CD14-positive monocyte (primary cell): ENCODE measurements around the gene SLFN12L. TPM values are rescaled to one million over a fixed set of nuclear protein-coding genes. Genes with fewer than 3 reads are reported as not detected.
A peak's percentile ranks its signal among the peaks of the same experiment; 100 is the strongest.

Source experiments
- DNase-seq, 3 donors: peaks; one replicate each; pipeline ENCODE4 v3.0.0-alpha.2; 2011 to 2022
- H2AFZ ChIP-seq: 2 replicates; pipeline ENCODE4 v1.6.0; 2012; ENCODE audit warnings: mild to moderate bottlenecking, low read depth, low read length, inconsistent platforms; ENCODE audit not compliant: insufficient read depth, poor library complexity, severe bottlenecking
- H3K27ac ChIP-seq, 2 donors: 1 replicate in 1 of 2; 2 replicates in 1 of 2; pipeline ENCODE4 v1.5.1; 2012 to 2013; ENCODE audit warnings: low read length in 2 of 2, control low read depth in 1 of 2, inconsistent platforms in 1 of 2, low read depth in 1 of 2, mild to moderate bottlenecking in 1 of 2
- H3K27me3 ChIP-seq, 2 donors: one replicate each; pipeline versions ENCODE4 v1.6.0 to v1.6.1; 2011 to 2013; ENCODE audit warnings: low read length in 2 of 2; ENCODE audit not compliant: control insufficient read depth in 2 of 2, insufficient read depth in 2 of 2
- H3K36me3 ChIP-seq, 2 donors: replicated peaks in 1 of 2; 1 replicate in 1 of 2; 2 replicates in 1 of 2; pipeline versions ENCODE4 v1.5.1 to v1.6.1; 2012 to 2013; ENCODE audit warnings: low read length in 2 of 2, control low read depth in 1 of 2, inconsistent platforms in 1 of 2, mild to moderate bottlenecking in 1 of 2; ENCODE audit not compliant: insufficient read depth in 2 of 2, control insufficient read depth in 1 of 2
- H3K4me1 ChIP-seq, 2 donors: 1 replicate in 1 of 2; 2 replicates in 1 of 2; pipeline versions ENCODE4 v1.5.1 to v1.6.1; 2012 to 2013; ENCODE audit warnings: low read length in 2 of 2, control low read depth in 1 of 2, inconsistent platforms in 1 of 2, mild to moderate bottlenecking in 1 of 2, moderate library complexity in 1 of 2; ENCODE audit not compliant: insufficient read depth in 2 of 2, control insufficient read depth in 1 of 2
- H3K4me2 ChIP-seq: replicated peaks from 2 replicates; pipeline ENCODE3; 2012; ENCODE audit warnings: low read length, moderate library complexity, mild to moderate bottlenecking; ENCODE audit not compliant: poor library complexity, severe bottlenecking; ENCODE audit errors: extremely low read depth
- H3K4me3 ChIP-seq, 3 experiments: fragments of 200-600 bp in 1 of 3; sonication (generic) in 1 of 3; replicated peaks in 1 of 3; 1 replicate in 2 of 3; 2 replicates in 1 of 3; pipeline ENCODE4 v1.5.1; 2011 to 2013; ENCODE audit warnings: low read length in 3 of 3, mild to moderate bottlenecking in 3 of 3, control low read depth in 2 of 3, low read depth in 2 of 3, inconsistent platforms in 1 of 3, moderate library complexity in 1 of 3
- H3K79me2 ChIP-seq: 2 replicates; pipeline ENCODE4 v1.6.0; 2012; ENCODE audit warnings: mild to moderate bottlenecking, control low read depth, inconsistent platforms, low read length, moderate library complexity; ENCODE audit not compliant: insufficient read depth
- H3K9ac ChIP-seq: 2 replicates; pipeline ENCODE4 v1.6.0; 2017; ENCODE audit warnings: low read length, mild to moderate bottlenecking; ENCODE audit not compliant: insufficient read depth, poor library complexity, severe bottlenecking
- H3K9me3 ChIP-seq, 2 donors: replicated peaks in 1 of 2; 1 replicate in 1 of 2; 2 replicates in 1 of 2; pipeline versions ENCODE4 v1.5.1 to v1.6.1; 2012 to 2013; ENCODE audit warnings: low read length in 2 of 2, control low read depth in 1 of 2; ENCODE audit not compliant: control insufficient read depth in 1 of 2, insufficient read depth in 1 of 2
- H4K20me1 ChIP-seq: 2 replicates; pipeline ENCODE4 v1.6.0; 2012; ENCODE audit warnings: mild to moderate bottlenecking, low read length, control low read depth, moderate library complexity; ENCODE audit not compliant: insufficient read depth
- H3K27ac Mint-ChIP-seq, 7 donors: one replicate each; pipeline ENCODE4 v1.8.0; 2020; ENCODE audit warnings: mild to moderate bottlenecking in 7 of 7, mixed read lengths in 7 of 7, moderate library complexity in 6 of 7, inconsistent platforms in 2 of 7
- H3K27me3 Mint-ChIP-seq, 3 donors: one replicate each; pipeline ENCODE4 v1.8.0; 2021 to 2022; ENCODE audit warnings: low read depth in 3 of 3, mild to moderate bottlenecking in 3 of 3, mixed read lengths in 3 of 3, moderate library complexity in 3 of 3, inconsistent platforms in 1 of 3
- H3K36me3 Mint-ChIP-seq, 2 donors: one replicate each; pipeline ENCODE4 v1.8.0; 2020; ENCODE audit warnings: mixed read lengths in 2 of 2, inconsistent platforms in 1 of 2, mild to moderate bottlenecking in 1 of 2
- H3K4me1 Mint-ChIP-seq: one replicate; pipeline ENCODE4 v1.8.0; 2020; ENCODE audit warnings: mild to moderate bottlenecking, mixed read lengths
- H3K4me3 Mint-ChIP-seq, 2 donors: one replicate each; pipeline ENCODE4 v1.8.0; 2020; ENCODE audit warnings: mild to moderate bottlenecking in 2 of 2, mixed read lengths in 2 of 2, moderate library complexity in 1 of 2
- H3K9me3 Mint-ChIP-seq, 7 donors: one replicate each; pipeline ENCODE4 v1.8.0; 2020 to 2022; ENCODE audit warnings: mixed read lengths in 7 of 7, mild to moderate bottlenecking in 6 of 7, moderate library complexity in 6 of 7, inconsistent platforms in 2 of 7
- CTCF ChIP-seq: fragments of 200-600 bp; IDR thresholded peaks from one replicate; pipeline ENCODE4 v1.8.0; 2022; ENCODE audit warnings: antibody characterized with exemption, mild to moderate bottlenecking
- WGBS: methylation state at CpG from one replicate; pipeline ENCODE4 v1.1.5; 2013; ENCODE audit warnings: missing lambda C conversion rate; ENCODE audit not compliant: insufficient coverage; 5-methylcytosine and 5-hydroxymethylcytosine counted together
- intact Hi-C, 2 donors: fragments of 100-400 bp; cut with micrococcal nuclease; formaldehyde crosslinking; loops; one replicate each; pipeline versions ENCODE4 v1.15.0 to v1.15.1; 2023
- polyA plus RNA-seq, 3 donors: library from polyadenylated mRNA; depleted of rRNA in 1 of 3; unstranded in 2 of 3; stranded (reverse) in 1 of 3; fragments of 300-500 nt in 2 of 3; fragments of >200 nt in 1 of 3; fragmentation: Illumina TruSeq in 2 of 3; gene quantifications; 1 replicate in 2 of 3; 2 replicates in 1 of 3; pipeline ENCODE4 v1.2.3, GENCODE V29; 2012 to 2021

Gene SLFN12L
- polyA plus RNA-seq, 3 donors, result 0.14 to 0.25 (median 0.24) TPM

- H3K4me1 ChIP-seq, result peaks cover 16 to 17% of the 10 kb centered on the region in 2 donors
- no CpG with 5 or more reads among the region's 1 CpG for WGBS
- H3K9ac ChIP-seq, result no peak overlapping the region
- Mint-ChIP-seq H3K4me3 (no peak overlapping the region), H3K36me3 (peaks cover 0 to 2% of the 10 kb centered on the region in 2 donors), H3K27me3 (peaks cover 22 to 56% (median 25%) of the 10 kb centered on the region in 3 donors), H3K9me3 (peaks cover 0 to 9% (median 0%) of the 10 kb centered on the region in 7 donors), H3K4me1 (peaks cover 16% of the 10 kb centered on the region), H3K27ac (no peak overlapping the region)
- H3K27me3 ChIP-seq, result peaks cover 0 to 15% of the 10 kb centered on the region in 2 donors
- DNase-seq, result no peak
- no peak for TF ChIP-seq CTCF
- no peaks in the 10 kb centered on the region for H3K36me3 ChIP-seq
- H3K9me3 ChIP-seq, result no peaks in the 10 kb centered on the region
- H3K4me3 ChIP-seq, result no peak overlapping the region
- H3K27ac ChIP-seq, result no peak overlapping the region
- intact Hi-C loops, result no loop called here
- H3K4me2 ChIP-seq, result no peak overlapping the region
- no peak overlapping the region for H2AFZ ChIP-seq
- no peaks in the 10 kb centered on the region for H3K79me2 ChIP-seq
- H4K20me1 ChIP-seq, result no peaks in the 10 kb centered on the region
Observed at GRCh38 chr17:35453171-35453570, 84.3 kb downstream of the SLFN12L start.

- Histone ChIP-seq H3K4me3 (peak overlapping the region; percentile 31 to 90 (median 72)), H3K9ac (peak overlapping the region; percentile 67), H3K4me2 (peak overlapping the region; percentile 99), H2AFZ (peak overlapping the region; percentile 92), H3K27ac (no peak overlapping the region), H3K36me3 (no peaks in the 10 kb centered on the region), H3K79me2 (no peaks in the 10 kb centered on the region), H3K27me3 (peaks cover 0 to 15% of the 10 kb centered on the region in 2 donors), H3K9me3 (no peaks in the 10 kb centered on the region), H4K20me1 (no peaks in the 10 kb centered on the region), H3K4me1 (peaks cover 22% of the 10 kb centered on the region in 2 donors)
- Mint-ChIP-seq H3K36me3 (peaks cover 0 to 2% of the 10 kb centered on the region in 2 donors), H3K4me3 (peak overlapping the region; percentile 92 to 98), H3K27ac (peak overlapping the region in 5 of 7 donors; percentile 7 to 69 (median 55)), H3K27me3 (peaks cover 17 to 43% (median 20%) of the 10 kb centered on the region in 3 donors), H3K4me1 (peaks cover 21% of the 10 kb centered on the region), H3K9me3 (peaks cover 0 to 8% (median 0%) of the 10 kb centered on the region in 7 donors)
- intact Hi-C loops, result loop anchor here (5.0 to 10.0 kb wide), 3 partner anchors 38 to 135 kb away; no protein-coding TSS in a partner anchor
- WGBS, result under 1% methylated on average over 25 of the region's 36 CpGs
- TF ChIP-seq CTCF, result no peak
- DNase-seq, result peak; percentile 52 to 65 (median 59)
Observed at GRCh38 chr17:35449371-35449931, 88.0 kb downstream of the SLFN12L start.
